IMR-90 (cell line): Measurements from ENCODE around the gene MAPK11. TPM values are rescaled to one million over a fixed set of nuclear protein-coding genes. Genes with fewer than 3 reads are reported as not detected.

Experiments
- ATAC-seq: fragments of 200-7000 bp; cut with Tn5 transposase; 2 replicates; pipeline ENCODE4 v1.9.1; 2020; ENCODE audit warnings: low read depth, mild to moderate bottlenecking, moderate library complexity
- BruUV-seq: library from RNA; stranded (reverse); fragments of 400-500 nt; replicated peaks from 2 replicates; lab custom pipeline; 2021; lab: Mats Ljungman, UMichigan
- CTCF ChIA-PET: fragments of 300-600 bp; formaldehyde crosslinking; extraction: SDS; loops from one replicate; lab custom pipeline; 2021; ENCODE audit warnings: antibody characterized with exemption; lab: Yijun Ruan, JAX
- POLR2A ChIA-PET: fragments of 300-600 bp; sonication (Branson Sonifier 250); formaldehyde crosslinking; loops from one replicate; lab custom pipeline; 2022; ENCODE audit warnings: antibody characterized with exemption; ENCODE audit not compliant: unreplicated experiment; lab: Charles Lee
- DNase-seq: peaks from one replicate; pipeline ENCODE4 v3.0.0; 2013
- H2AFZ ChIP-seq: replicated peaks from 2 replicates; pipeline ENCODE3; 2013; ENCODE audit warnings: low read length, mild to moderate bottlenecking; ENCODE audit not compliant: poor library complexity
- H2AK5ac ChIP-seq: 2 replicates; pipeline ENCODE4 v1.6.1; 2013; ENCODE audit warnings: low read depth, low read length, inconsistent platforms
- H2AK9ac ChIP-seq: replicated peaks from 2 replicates; pipeline ENCODE3; 2013; ENCODE audit warnings: mild to moderate bottlenecking, low read depth, low read length, moderate library complexity; ENCODE audit not compliant: poor library complexity
- H2BK120ac ChIP-seq: 2 replicates; pipeline ENCODE4 v1.6.1; 2013; ENCODE audit warnings: low read depth, low read length, inconsistent platforms
- H2BK15ac ChIP-seq: 3 replicates; pipeline ENCODE4 v1.6.1; 2013; ENCODE audit warnings: low read depth, low read length, inconsistent platforms
- H2BK20ac ChIP-seq: 2 replicates; pipeline ENCODE4 v1.6.1; 2013; ENCODE audit warnings: low read depth, mild to moderate bottlenecking, inconsistent platforms, low read length, moderate library complexity
- H2BK5ac ChIP-seq: 2 replicates; pipeline ENCODE4 v1.6.1; 2013; ENCODE audit warnings: mild to moderate bottlenecking, low read depth, low read length, inconsistent platforms; ENCODE audit not compliant: poor library complexity, severe bottlenecking
- H3K14ac ChIP-seq: replicated peaks from 2 replicates; pipeline ENCODE4 v1.6.1; 2013; ENCODE audit warnings: low read depth, low read length, inconsistent platforms
- H3K18ac ChIP-seq: 2 replicates; pipeline ENCODE4 v1.6.1; 2013; ENCODE audit warnings: low read depth, low read length, control low read depth
- H3K23ac ChIP-seq: 2 replicates; pipeline ENCODE4 v1.6.1; 2013; ENCODE audit warnings: low read depth, low read length, inconsistent platforms
- H3K27ac ChIP-seq: 2 replicates; pipeline ENCODE4 v1.5.1; 2013; ENCODE audit warnings: mild to moderate bottlenecking, control low read depth, low read length; ENCODE audit not compliant: insufficient read depth
- H3K27me3 ChIP-seq: 2 replicates; pipeline ENCODE4 v1.6.1; 2013; ENCODE audit warnings: low read length; ENCODE audit not compliant: control insufficient read depth, insufficient read depth
- H3K36me3 ChIP-seq: 2 replicates; pipeline ENCODE4 v1.6.1; 2013; ENCODE audit warnings: low read length, mixed read lengths; ENCODE audit not compliant: control insufficient read depth, insufficient read depth
- H3K4ac ChIP-seq: 2 replicates; pipeline ENCODE4 v1.6.1; 2013; ENCODE audit warnings: low read depth, low read length, inconsistent platforms
- H3K4me1 ChIP-seq: 2 replicates; pipeline ENCODE4 v1.6.1; 2013; ENCODE audit warnings: low read length, mixed read lengths; ENCODE audit not compliant: control insufficient read depth, insufficient read depth
- H3K4me2 ChIP-seq: 2 replicates; pipeline ENCODE4 v1.6.1; 2013; ENCODE audit warnings: low read depth, mild to moderate bottlenecking, control low read depth, low read length, moderate library complexity
- H3K4me3 ChIP-seq: 2 replicates; pipeline ENCODE4 v1.5.1; 2013; ENCODE audit warnings: low read depth, mild to moderate bottlenecking, control low read depth, low read length, moderate library complexity; ENCODE audit not compliant: insufficient read depth
- H3K56ac ChIP-seq: 2 replicates; pipeline ENCODE4 v1.6.1; 2013; ENCODE audit warnings: low read length, inconsistent platforms; ENCODE audit not compliant: insufficient read depth; ENCODE audit errors: extremely low read depth
- H3K79me1 ChIP-seq, 2 experiments: 2 replicates each; pipeline ENCODE4 v1.6.1; 2013; ENCODE audit warnings: low read length in 2 of 2, inconsistent platforms in 1 of 2, low read depth in 1 of 2
- H3K9ac ChIP-seq: 2 replicates; pipeline ENCODE4 v1.6.1; 2013; ENCODE audit warnings: low read depth, low read length, control low read depth
- H3K9me1 ChIP-seq: 2 replicates; pipeline ENCODE4 v1.6.1; 2013; ENCODE audit warnings: low read length, inconsistent platforms; ENCODE audit not compliant: insufficient read depth
- H3K9me3 ChIP-seq: 2 replicates; pipeline ENCODE4 v1.6.1; 2013; ENCODE audit warnings: low read length; ENCODE audit not compliant: control insufficient read depth, insufficient read depth
- H4K20me1 ChIP-seq: 2 replicates; pipeline ENCODE4 v1.6.1; 2013; ENCODE audit warnings: low read length, inconsistent platforms; ENCODE audit not compliant: insufficient read depth
- H4K5ac ChIP-seq: 2 replicates; pipeline ENCODE4 v1.6.1; 2013; ENCODE audit warnings: mild to moderate bottlenecking, low read depth, low read length, control low read depth
- H4K8ac ChIP-seq, 2 experiments: 2 replicates each; pipeline ENCODE4 v1.6.1; 2013; ENCODE audit warnings: low read depth in 2 of 2, low read length in 2 of 2, control low read depth in 1 of 2, inconsistent platforms in 1 of 2
- H4K91ac ChIP-seq: 2 replicates; pipeline ENCODE4 v1.6.1; 2013; ENCODE audit warnings: low read depth, low read length, inconsistent platforms; ENCODE audit not compliant: insufficient read depth
- CTCF ChIP-seq: conservative IDR thresholded peaks from 2 replicates; pipeline ENCODE4 v1.5.1; 2012; ENCODE audit warnings: mild to moderate bottlenecking, low read depth, low read length, improper control_type of control experiment
- POLR2A ChIP-seq: IDR thresholded peaks from 2 replicates; pipeline ENCODE4 v1.6.1; 2012; ENCODE audit warnings: mild to moderate bottlenecking, low read depth, low read length
- RCOR1 ChIP-seq: IDR thresholded peaks from 2 replicates; pipeline ENCODE4 v1.6.1; 2012; ENCODE audit warnings: mild to moderate bottlenecking, low read length, improper control_type of control experiment; ENCODE audit not compliant: insufficient replicate concordance
- WGBS, 2 experiments: methylation state at CpG; one replicate each; pipeline versions ENCODE4 v1.1.5 to v1.1.7; 2013; ENCODE audit warnings: missing lambda C conversion rate in 2 of 2; ENCODE audit not compliant: insufficient read length in 1 of 2; ENCODE audit errors: extremely low coverage in 2 of 2; 5-methylcytosine and 5-hydroxymethylcytosine counted together
- dilution Hi-C: fragments of 300-500 bp; cut with HindIII; formaldehyde crosslinking; loops from one replicate; pipeline ENCODE4 v1.14.3; 2018; ENCODE audit warnings: low sequenced_read_pairs; ENCODE audit not compliant: unreplicated experiment
- in situ Hi-C: fragments of 300-500 bp; cut with MboI; formaldehyde crosslinking; loops from 3 replicates; pipeline ENCODE4 v1.14.3; 2019; ENCODE audit warnings: low sequenced_read_pairs, inconsistent platforms, mixed read lengths
- intact Hi-C: fragments of 100-400 bp; cut with micrococcal nuclease; formaldehyde crosslinking; loops from 2 replicates; pipeline ENCODE4 v1.10.0; 2022
- polyA plus RNA-seq, 3 experiments: library from polyadenylated mRNA; depleted of rRNA; stranded (reverse); fragments of >200 nt; gene quantifications; 2 replicates each; pipeline ENCODE4 v1.2.3, GENCODE V29; 2012; ENCODE audit warnings: low replicate concordance in 1 of 3
- total RNA-seq: library from RNA; depleted of rRNA; stranded (reverse); fragments of >200 nt; gene quantifications from 2 replicates; pipeline ENCODE4 v1.2.3, GENCODE V29; 2012

Gene MAPK11
- total and polyA plus RNA-seq, 2 of the 4 experiments (the other 2 are of a cell fraction) = 8.1 to 14.4 TPM

GRCh38 chr22:50317178-50317577 is 47.0 kb upstream of the MAPK11 start:
- Histone ChIP-seq H3K18ac (no peak overlapping the region), H3K27me3 (peaks cover 3% of the 10 kb centered on the region; the same call in 1 of the 2 replicates), H3K9me1 (no peaks in the 10 kb centered on the region), H3K4me1 (no peaks in the 10 kb centered on the region), H4K20me1 (no peaks in the 10 kb centered on the region), H4K5ac (no peak overlapping the region), H3K4ac (no peak overlapping the region), H2BK20ac (no peak overlapping the region), H4K91ac (no peak overlapping the region), H3K4me2 (no peak overlapping the region), H2BK120ac (no peak overlapping the region), H3K36me3 (no peaks in the 10 kb centered on the region), H2BK15ac (no peak overlapping the region), H3K79me1 (no peaks in the 10 kb centered on the region), H2BK5ac (no peak overlapping the region), H3K23ac (no peak overlapping the region), H3K9me3 (no peaks in the 10 kb centered on the region), H2AK5ac (no peak overlapping the region), H3K27ac (no peak overlapping the region), H2AK9ac (no peak overlapping the region), H3K4me3 (no peak overlapping the region), H2AFZ (no peak overlapping the region), H3K56ac (no peak overlapping the region), H3K9ac (no peak overlapping the region), H4K8ac (no peak overlapping the region), H3K14ac (no peak overlapping the region)
- 84% methylated on average over 5 of the region's 9 CpGs; no CpG with 5 or more reads in 1 of the 2 experiments for WGBS, 2 experiments
- DNase-seq (no peak), ATAC-seq (no peak)
- no peak for TF ChIP-seq RCOR1
- TF ChIP-seq CTCF = no peak
- no peak for TF ChIP-seq POLR2A
- dilution Hi-C loops = no loop called here
- intact Hi-C loops = no loop called here
- in situ Hi-C loops = no loop called here
- no TSS peak for BruUV-seq
- POLR2A ChIA-PET = no interaction called here
- CTCF ChIA-PET = no interaction called here
